GM18907 (cell line): ENCODE results near the gene LHFPL6.

Source experiments
- ATAC-seq: cut with Tn5 transposase; IDR thresholded peaks from one replicate; pipeline ENCODE4 v1.9.1; 2021; ENCODE audit warnings: mild to moderate bottlenecking, moderate library complexity; ENCODE audit not compliant: unreplicated experiment

Gene LHFPL6

GRCh38 chr13:39602614-39603366 lies at the start of gene LHFPL6:
Gene LHFPL6 (minus strand): TSS chr13:39603193.
- peak; percentile 96 for ATAC-seq

- no peak for ATAC-seq
Measured at GRCh38 chr13:39646122-39646521, 43.1 kb upstream of the LHFPL6 start.

GRCh38 chr13:39641645-39642044 lies 38.7 kb upstream of the LHFPL6 start:
- no peak for ATAC-seq

GRCh38 chr13:39637890-39638289 lies 34.9 kb upstream of the LHFPL6 start:
- no peak for ATAC-seq

- no peak for ATAC-seq
Measured at GRCh38 chr13:39635564-39635963, 32.6 kb upstream of the LHFPL6 start.

- no peak for ATAC-seq
Measured at GRCh38 chr13:39632994-39633393, 30.0 kb upstream of the LHFPL6 start.

- no peak for ATAC-seq
Measured at GRCh38 chr13:39631307-39631706, 28.3 kb upstream of the LHFPL6 start.

GRCh38 chr13:39623466-39623865 lies 20.5 kb upstream of the LHFPL6 start:
- no peak for ATAC-seq

- no peak for ATAC-seq
Measured at GRCh38 chr13:39618561-39618960, 15.6 kb upstream of the LHFPL6 start.

GRCh38 chr13:39616087-39616694 lies 13.2 kb upstream of the LHFPL6 start:
- ATAC-seq: peak; percentile 71

- ATAC-seq: no peak
Measured at GRCh38 chr13:39612023-39612637, 9.1 kb upstream of the LHFPL6 start.

GRCh38 chr13:39607876-39608275 lies 4.9 kb upstream of the LHFPL6 start:
- no peak for ATAC-seq

GRCh38 chr13:39605677-39606320 lies 2.8 kb upstream of the LHFPL6 start:
- ATAC-seq: no peak

- ATAC-seq: no peak
Measured at GRCh38 chr13:39604756-39605155, 1.8 kb upstream of the LHFPL6 start.

- ATAC-seq: peak; percentile 42
Measured at GRCh38 chr13:39603424-39603947, 493 bp upstream of the LHFPL6 start.

GRCh38 chr13:39602277-39602613 lies 748 bp downstream of the LHFPL6 start:
- ATAC-seq: peak; percentile 39

- ATAC-seq: no peak
Measured at GRCh38 chr13:39601636-39602035, 1.4 kb downstream of the LHFPL6 start.

GRCh38 chr13:39600766-39601165 lies 2.2 kb downstream of the LHFPL6 start:
- ATAC-seq: no peak

GRCh38 chr13:39599842-39600241 lies 3.2 kb downstream of the LHFPL6 start:
- ATAC-seq: no peak

- ATAC-seq: no peak
Measured at GRCh38 chr13:39599012-39599411, 4.0 kb downstream of the LHFPL6 start.

GRCh38 chr13:39597838-39598237 lies 5.2 kb downstream of the LHFPL6 start:
- no peak for ATAC-seq

GRCh38 chr13:39596685-39597084 lies 6.3 kb downstream of the LHFPL6 start:
- ATAC-seq: no peak
